Measurements from ENCODE around the gene MEP1A. TPM values are rescaled to one million over a fixed set of nuclear protein-coding genes. Genes with fewer than 3 reads are reported as not detected.
"Not testable (repeated sequence)": the region's sequence is repeated elsewhere in the genome, so short reads cannot be mapped to it uniquely, and the experiment has no call there.

Gene MEP1A
- total RNA-seq, 1 experiment from 2014 or later, result not detected

DNA sequence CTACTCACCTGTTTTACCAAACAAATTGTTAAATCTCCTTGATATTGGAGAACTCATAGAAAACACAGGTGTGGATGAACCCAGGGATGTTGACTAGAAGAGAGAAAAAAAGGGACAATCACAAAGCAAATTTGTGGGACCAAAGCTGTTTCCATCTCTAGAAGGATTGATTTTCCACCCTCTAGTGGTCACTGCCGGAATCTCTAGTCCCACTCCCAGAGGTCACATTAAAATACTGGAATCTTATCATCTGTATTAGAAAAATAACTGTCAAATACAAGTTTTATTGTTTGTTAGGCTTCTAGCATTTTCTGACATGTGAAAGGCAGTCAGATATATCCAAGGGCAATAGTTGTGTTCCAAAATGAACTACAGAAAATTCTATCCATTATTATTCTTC lies 62.8 kb downstream of the MEP1A start:
- TF ChIP-seq, protein P1, sequence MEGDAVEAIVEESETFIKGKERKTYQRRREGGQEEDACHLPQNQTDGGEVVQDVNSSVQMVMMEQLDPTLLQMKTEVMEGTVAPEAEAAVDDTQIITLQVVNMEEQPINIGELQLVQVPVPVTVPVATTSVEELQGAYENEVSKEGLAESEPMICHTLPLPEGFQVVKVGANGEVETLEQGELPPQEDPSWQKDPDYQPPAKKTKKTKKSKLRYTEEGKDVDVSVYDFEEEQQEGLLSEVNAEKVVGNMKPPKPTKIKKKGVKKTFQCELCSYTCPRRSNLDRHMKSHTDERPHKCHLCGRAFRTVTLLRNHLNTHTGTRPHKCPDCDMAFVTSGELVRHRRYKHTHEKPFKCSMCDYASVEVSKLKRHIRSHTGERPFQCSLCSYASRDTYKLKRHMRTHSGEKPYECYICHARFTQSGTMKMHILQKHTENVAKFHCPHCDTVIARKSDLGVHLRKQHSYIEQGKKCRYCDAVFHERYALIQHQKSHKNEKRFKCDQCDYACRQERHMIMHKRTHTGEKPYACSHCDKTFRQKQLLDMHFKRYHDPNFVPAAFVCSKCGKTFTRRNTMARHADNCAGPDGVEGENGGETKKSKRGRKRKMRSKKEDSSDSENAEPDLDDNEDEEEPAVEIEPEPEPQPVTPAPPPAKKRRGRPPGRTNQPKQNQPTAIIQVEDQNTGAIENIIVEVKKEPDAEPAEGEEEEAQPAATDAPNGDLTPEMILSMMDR (conservative IDR thresholded peaks at IDR 0.05; ENCODE audit: low read depth, low read length), result peak; percentile 72
- H3K27ac ChIP-seq (ENCODE audit: low read length); H3K9me2 ChIP-seq (replicated peaks; ENCODE audit: low read length); H3K4me3 ChIP-seq (ENCODE audit: low read length); H3K27me3 ChIP-seq (ENCODE audit: low read length); H3F3A ChIP-seq (ENCODE audit: low read length, unreplicated experiment); POLR2A ChIA-PET (ENCODE audit: unreplicated experiment); H3K4me2 ChIP-seq (ENCODE audit: low read length); H4K20me1 ChIP-seq (ENCODE audit: low read length); H2AFZ ChIP-seq (ENCODE audit: low read length); CTCF ChIA-PET; ATAC-seq; H3K4me1 ChIP-seq (ENCODE audit: insufficient read depth, low read length); H3K36me3 ChIP-seq (ENCODE audit: low read depth, low read length); H3K9ac ChIP-seq (ENCODE audit: low read length); H3K9me3 ChIP-seq (ENCODE audit: low read length); H3K79me2 ChIP-seq (ENCODE audit: low read length); BruUV-seq (replicated peaks): not testable (repeated sequence)
- intact Hi-C loops (cut with micrococcal nuclease), result loop anchor here (10.0 kb wide), 1 partner anchor 449 kb away; the partner anchor contains the start of gene TNFRSF21
- DNase-seq, result peak; percentile 61

DNA sequence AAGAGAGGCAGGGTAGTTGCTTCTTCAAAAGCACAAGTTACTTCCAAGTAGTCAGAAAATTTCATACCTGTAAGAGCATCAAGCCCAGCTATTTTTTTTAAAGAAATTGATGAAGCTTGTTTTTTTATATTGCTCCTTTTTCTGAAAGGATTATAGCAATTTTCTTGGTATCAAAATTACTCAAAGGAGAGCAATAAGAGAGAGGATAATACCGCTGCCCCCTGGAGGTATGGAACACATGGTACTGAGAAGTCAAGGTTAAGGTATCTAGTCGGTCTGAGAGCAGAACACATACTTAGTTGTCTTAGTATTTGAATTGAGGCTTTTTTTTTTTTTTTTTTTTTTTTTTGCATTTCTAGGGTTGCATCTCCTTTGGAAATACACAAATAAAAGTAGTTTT lies 69.2 kb downstream of the MEP1A start:
- no peak overlapping the region for H3K27ac ChIP-seq (ENCODE audit: low read length)
- BruUV-seq (replicated peaks), result no TSS peak
- intact Hi-C loops (cut with micrococcal nuclease), result no loop called here
- peaks cover 3% of the 10 kb centered on the region; the same call in 1 of the 2 replicates for H3K4me1 ChIP-seq (ENCODE audit: insufficient read depth, low read length)
- no peak overlapping the region for H3K4me2 ChIP-seq (ENCODE audit: low read length)
- H3K79me2 ChIP-seq (ENCODE audit: low read length), result no peaks in the 10 kb centered on the region
- no peaks in the 10 kb centered on the region for H3K27me3 ChIP-seq (ENCODE audit: low read length)
- no peaks in the 10 kb centered on the region for H4K20me1 ChIP-seq (ENCODE audit: low read length)
- ChIA-PET POLR2A (ENCODE audit: unreplicated experiment) (no interaction called here), CTCF (no interaction called here)
- H2AFZ ChIP-seq (ENCODE audit: low read length), result no peak overlapping the region
- no peaks in the 10 kb centered on the region for H3K9me2 ChIP-seq (replicated peaks; ENCODE audit: low read length)
- H3K9me3 ChIP-seq (ENCODE audit: low read length), result no peaks in the 10 kb centered on the region
- no peaks in the 10 kb centered on the region for H3F3A ChIP-seq (ENCODE audit: low read length, unreplicated experiment)
- H3K4me3 ChIP-seq (ENCODE audit: low read length), result no peak overlapping the region
- ATAC-seq (no peak), DNase-seq (no peak)
- no peaks in the 10 kb centered on the region for H3K36me3 ChIP-seq (ENCODE audit: low read depth, low read length)
- no peak for TF ChIP-seq EZH2 (IDR thresholded peaks at IDR 0.05; ENCODE audit: low read length, unreplicated experiment)
- TF ChIP-seq, protein P1 (conservative IDR thresholded peaks at IDR 0.05; ENCODE audit: low read depth, low read length), result 0 out of 2 replicates have a peak, but pooled peaks have one; percentile 10
- no peak overlapping the region for H3K9ac ChIP-seq (ENCODE audit: low read length)

DNA sequence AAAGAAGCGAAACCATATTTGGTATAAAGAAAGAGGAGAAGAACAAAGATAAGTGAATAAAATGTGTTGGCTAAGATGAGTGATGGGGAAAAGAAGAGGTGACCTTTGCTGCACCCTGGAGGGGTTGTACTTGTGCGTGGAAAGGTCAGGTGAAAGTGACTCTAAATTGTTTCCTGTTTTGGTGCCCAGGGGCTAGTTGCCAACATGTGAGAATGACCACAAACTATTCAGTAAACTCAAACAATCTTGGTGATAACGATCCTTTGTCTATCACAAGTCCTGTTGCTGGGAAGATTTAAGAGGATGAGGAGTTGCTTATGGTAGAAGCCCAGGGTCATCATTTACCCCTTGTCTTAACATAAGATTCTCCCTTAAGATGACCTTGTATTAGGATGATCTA lies 70.6 kb downstream of the MEP1A start:
- Histone ChIP-seq H3K4me3 (ENCODE audit: low read length) (no peak overlapping the region), H3F3A (ENCODE audit: low read length, unreplicated experiment) (no peaks in the 10 kb centered on the region), H2AFZ (ENCODE audit: low read length) (no peak overlapping the region), H3K9ac (ENCODE audit: low read length) (no peak overlapping the region), H3K27ac (ENCODE audit: low read length) (no peak overlapping the region), H4K20me1 (ENCODE audit: low read length) (no peaks in the 10 kb centered on the region), H3K4me2 (ENCODE audit: low read length) (no peak overlapping the region), H3K36me3 (ENCODE audit: low read depth, low read length) (no peaks in the 10 kb centered on the region), H3K9me2 (replicated peaks; ENCODE audit: low read length) (no peaks in the 10 kb centered on the region), H3K27me3 (ENCODE audit: low read length) (no peaks in the 10 kb centered on the region), H3K79me2 (ENCODE audit: low read length) (no peaks in the 10 kb centered on the region), H3K4me1 (ENCODE audit: insufficient read depth, low read length) (peaks cover 6% of the 10 kb centered on the region; the same call in 1 of the 2 replicates), H3K9me3 (ENCODE audit: low read length) (no peaks in the 10 kb centered on the region)
- no peak for ATAC-seq
- ChIA-PET POLR2A (ENCODE audit: unreplicated experiment) (no interaction called here), CTCF (no interaction called here)
- TF ChIP-seq, protein P1 (conservative IDR thresholded peaks at IDR 0.05; ENCODE audit: low read depth, low read length), result no peak
- TF ChIP-seq EZH2 (IDR thresholded peaks at IDR 0.05; ENCODE audit: low read length, unreplicated experiment) (no peak), EZH2phosphoT487 (IDR thresholded peaks at IDR 0.05; ENCODE audit: borderline replicate concordance, low read length) (no peak)
- intact Hi-C loops (cut with micrococcal nuclease), result no loop called here
- BruUV-seq (replicated peaks), result no TSS peak
- no peak for DNase-seq

Data from PC-3 (cell line).